Prostate gland (tissue), 2 donors: ENCODE measurements around the gene COL11A2. TPM values are rescaled to one million over a fixed set of nuclear protein-coding genes. Genes with fewer than 3 reads are reported as not detected.

ENCODE experiments used
- DNase-seq: peaks from one replicate; pipeline ENCODE4 v3.0.0-alpha.2; 2019; ENCODE audit warnings: low spot score
- H3K27ac ChIP-seq, 2 donors: fragments of 200-600 bp; sonication (generic); 2 replicates each; pipeline ENCODE4 v1.5.1; 2017 to 2019
- H3K27me3 ChIP-seq: fragments of 200-600 bp; sonication (generic); replicated peaks from 2 replicates; pipeline ENCODE4 v1.5.1; 2019; ENCODE audit not compliant: insufficient read depth
- H3K36me3 ChIP-seq, 2 donors: fragments of 200-600 bp; sonication (generic); 1 replicate in 1 of 2; 2 replicates in 1 of 2; pipeline versions ENCODE4 v1.5.1 to v1.8.1; 2017 to 2019
- H3K4me1 ChIP-seq: fragments of 200-600 bp; sonication (generic); replicated peaks from 2 replicates; pipeline ENCODE4 v1.5.1; 2019
- H3K4me3 ChIP-seq, 2 donors: fragments of 200-600 bp; sonication (generic); 2 replicates each; pipeline ENCODE4 v1.5.1; 2017 to 2019
- H3K9me3 ChIP-seq: fragments of 200-600 bp; sonication (generic); 2 replicates; pipeline ENCODE4 v1.5.1; 2017
- CTCF ChIP-seq, 4 experiments: fragments of 200-600 bp in 2 of 4; fragments of 450-650 bp in 2 of 4; sonication (generic) in 2 of 4; IDR thresholded peaks; 1 replicate in 3 of 4; 2 replicates in 1 of 4; pipeline ENCODE4 v1.5.1; 2016 to 2019; ENCODE audit warnings: antibody characterized with exemption in 4 of 4, mild to moderate bottlenecking in 2 of 4, moderate library complexity in 2 of 4
- POLR2A ChIP-seq: fragments of 450-650 bp; IDR thresholded peaks from one replicate; pipeline ENCODE4 v1.6.1; 2016; ENCODE audit warnings: antibody characterized with exemption, mild to moderate bottlenecking
- POLR2AphosphoS5 ChIP-seq: sonication (generic); formaldehyde crosslinking; IDR thresholded peaks from one replicate; pipeline ENCODE4 v1.6.1; 2017; ENCODE audit warnings: antibody characterized with exemption
- WGBS: methylation state at CpG from one replicate; pipeline ENCODE4 v1.1.5; 2018; 5-methylcytosine and 5-hydroxymethylcytosine counted together
- intact Hi-C: fragments of 100-400 bp; cut with DNase I; formaldehyde crosslinking; loops from one replicate; pipeline ENCODE4 v1.14.2; 2022
- total RNA-seq, 2 donors: library from RNA; depleted of rRNA; stranded (reverse); fragments of >200 nt; gene quantifications; one replicate each; pipeline ENCODE4 v1.1.0, GENCODE V29; 2016

Gene COL11A2
- total RNA-seq, 2 donors from 2014 or later, result 0.91 to 3.6 TPM

- H3K4me3 ChIP-seq, result no peak overlapping the region
- H3K27me3 ChIP-seq, result no peaks in the 10 kb centered on the region
- 89% methylated on average over 5 of the region's 5 CpGs for WGBS
- H3K4me1 ChIP-seq, result no peaks in the 10 kb centered on the region
- intact Hi-C loops, result no loop called here
- TF ChIP-seq CTCF (IDR thresholded peaks at IDR 0.05), result no peak
- no peak for TF ChIP-seq POLR2A
- no peak for TF ChIP-seq POLR2AphosphoS5
- H3K36me3 ChIP-seq, result no peaks in the 10 kb centered on the region
- no peaks in the 10 kb centered on the region for H3K9me3 ChIP-seq
- DNase-seq, result no peak
- no peak overlapping the region for H3K27ac ChIP-seq
Measured at GRCh38 chr6:33168639-33169038, 23.6 kb downstream of the COL11A2 start.

- H3K27ac ChIP-seq, result no peak overlapping the region
- 75% methylated on average over 6 of the region's 6 CpGs for WGBS
- H3K4me1 ChIP-seq, result no peaks in the 10 kb centered on the region
- no peaks in the 10 kb centered on the region for H3K27me3 ChIP-seq
- TF ChIP-seq POLR2AphosphoS5 (no peak), POLR2A (no peak), CTCF (IDR thresholded peaks at IDR 0.05) (no peak)
- no peaks in the 10 kb centered on the region for H3K36me3 ChIP-seq
- H3K9me3 ChIP-seq, result no peaks in the 10 kb centered on the region
- intact Hi-C loops, result no loop called here
- no peak overlapping the region for H3K4me3 ChIP-seq
- no peak for DNase-seq
Measured at GRCh38 chr6:33168284-33168601, 24.0 kb downstream of the COL11A2 start.

- Histone ChIP-seq H3K9me3 (no peaks in the 10 kb centered on the region), H3K27ac (no peak overlapping the region), H3K4me1 (no peaks in the 10 kb centered on the region), H3K4me3 (no peak overlapping the region), H3K36me3 (no peaks in the 10 kb centered on the region), H3K27me3 (no peaks in the 10 kb centered on the region)
- intact Hi-C loops, result no loop called here
- no peak for DNase-seq
- WGBS, result 88% methylated on average over 19 of the region's 19 CpGs
- TF ChIP-seq POLR2A (no peak), POLR2AphosphoS5 (no peak), CTCF (IDR thresholded peaks at IDR 0.05) (no peak)
Measured at GRCh38 chr6:33167374-33168283, 24.6 kb downstream of the COL11A2 start.

- 89% methylated on average over 6 of the region's 7 CpGs for WGBS
- no peaks in the 10 kb centered on the region for H3K4me1 ChIP-seq
- TF ChIP-seq POLR2A (no peak), POLR2AphosphoS5 (no peak), CTCF (IDR thresholded peaks at IDR 0.05) (no peak)
Measured at GRCh38 chr6:33166811-33167210, 25.5 kb downstream of the COL11A2 start.

GRCh38 chr6:33166363-33166762 lies 25.9 kb downstream of the COL11A2 start:
- intact Hi-C loops, result no loop called here
- Histone ChIP-seq H3K27ac (no peak overlapping the region), H3K4me3 (no peak overlapping the region), H3K4me1 (no peaks in the 10 kb centered on the region), H3K9me3 (no peaks in the 10 kb centered on the region), H3K27me3 (no peaks in the 10 kb centered on the region), H3K36me3 (no peaks in the 10 kb centered on the region)
- TF ChIP-seq CTCF (IDR thresholded peaks at IDR 0.05) (no peak), POLR2A (no peak), POLR2AphosphoS5 (no peak)
- no peak for DNase-seq
- WGBS, result 85% methylated on average over 6 of the region's 6 CpGs

More at GRCh38 chr6:33166811-33167210, 25.5 kb downstream of the COL11A2 start:
- Histone ChIP-seq H3K27ac (no peak overlapping the region), H3K27me3 (no peaks in the 10 kb centered on the region), H3K9me3 (no peaks in the 10 kb centered on the region), H3K4me3 (no peak overlapping the region), H3K36me3 (no peaks in the 10 kb centered on the region)
- DNase-seq, result no peak
- intact Hi-C loops, result no loop called here
